HPDE6-E6E7 (cell line): ENCODE measurements around the gene COLEC11.

Experiments
- DNase-seq: peaks from one replicate; pipeline ENCODE4 v3.0.0; 2011; ENCODE audit warnings: missing footprints; ENCODE audit errors: extremely low spot score

COLEC11 gene

GRCh38 chr2:3675687-3676086, 80.8 kb downstream of the COLEC11 start:
- DNase-seq: no peak

- DNase-seq: no peak
These were observed 82.5 kb downstream of the COLEC11 start for GRCh38 chr2:3677436-3677835.

- no peak for DNase-seq
These were observed 83.3 kb downstream of the COLEC11 start for GRCh38 chr2:3678212-3678611.

GRCh38 chr2:3679180-3679579, 84.3 kb downstream of the COLEC11 start:
- no peak for DNase-seq

GRCh38 chr2:3679616-3680393, 84.9 kb downstream of the COLEC11 start:
- DNase-seq: no peak

GRCh38 chr2:3680548-3681345, 85.8 kb downstream of the COLEC11 start:
- no peak for DNase-seq

GRCh38 chr2:3681625-3682024, 86.7 kb downstream of the COLEC11 start:
- no peak for DNase-seq

GRCh38 chr2:3682811-3683210, 87.9 kb downstream of the COLEC11 start:
- DNase-seq: no peak

- DNase-seq: no peak
These were observed 89.0 kb downstream of the COLEC11 start for GRCh38 chr2:3683748-3684454.

GRCh38 chr2:3689998-3690748, 95.3 kb downstream of the COLEC11 start:
- no peak for DNase-seq

- no peak for DNase-seq
These were observed 97.5 kb downstream of the COLEC11 start for GRCh38 chr2:3692375-3692774.
